Measurements from ENCODE around the gene PSMC2.

PSMC2 gene

GRCh38 chr7:103347507-103348267 lies at the start of gene PSMC2:
PSMC2 (plus strand) TSS chr7:103347643; CDS start chr7:103347712, 69 bp downstream.
- DNase-seq (ENCODE audit: low read depth in 2 of 2): peak; percentile 59 to 68

- no peak for DNase-seq (ENCODE audit: low read depth in 2 of 2)
Observed at GRCh38 chr7:103297837-103298179, 49.6 kb upstream of the PSMC2 start.

GRCh38 chr7:103299660-103300059 lies 47.8 kb upstream of the PSMC2 start:
- DNase-seq (ENCODE audit: low read depth in 2 of 2): no peak

GRCh38 chr7:103301441-103301840 lies 46.0 kb upstream of the PSMC2 start:
- no peak for DNase-seq (ENCODE audit: low read depth in 2 of 2)

- DNase-seq (ENCODE audit: low read depth in 2 of 2): no peak
Observed at GRCh38 chr7:103307503-103308231, 39.8 kb upstream of the PSMC2 start.

- DNase-seq (ENCODE audit: low read depth in 2 of 2): no peak
Observed at GRCh38 chr7:103314852-103315251, 32.6 kb upstream of the PSMC2 start.

GRCh38 chr7:103316380-103316941 lies 31.0 kb upstream of the PSMC2 start:
- no peak for DNase-seq (ENCODE audit: low read depth in 2 of 2)

GRCh38 chr7:103317009-103317408 lies 30.4 kb upstream of the PSMC2 start:
- no peak for DNase-seq (ENCODE audit: low read depth in 2 of 2)

GRCh38 chr7:103325744-103326143 lies 21.7 kb upstream of the PSMC2 start:
- DNase-seq (ENCODE audit: low read depth in 2 of 2): no peak

- no peak for DNase-seq (ENCODE audit: low read depth in 2 of 2)
Observed at GRCh38 chr7:103336761-103337160, 10.7 kb upstream of the PSMC2 start.

- no peak for DNase-seq (ENCODE audit: low read depth in 2 of 2)
Observed at GRCh38 chr7:103338864-103339263, 8.6 kb upstream of the PSMC2 start.

GRCh38 chr7:103341466-103341865 lies 6.0 kb upstream of the PSMC2 start:
- no peak for DNase-seq (ENCODE audit: low read depth in 2 of 2)

- DNase-seq (ENCODE audit: low read depth in 2 of 2): no peak
Observed at GRCh38 chr7:103343332-103343731, 4.1 kb upstream of the PSMC2 start.

GRCh38 chr7:103343758-103344452 lies 3.5 kb upstream of the PSMC2 start:
- DNase-seq (ENCODE audit: low read depth in 2 of 2): no peak

GRCh38 chr7:103344453-103345149 lies 2.8 kb upstream of the PSMC2 start, which contains the start of gene DNAJC2:
DNAJC2 (minus strand) TSS chr7:103344767; CDS start chr7:103344622, 145 bp downstream.
- DNase-seq (ENCODE audit: low read depth in 2 of 2): peak; percentile 63 to 64

- no peak for DNase-seq (ENCODE audit: low read depth in 2 of 2)
Observed at GRCh38 chr7:103346396-103346795, 1.0 kb upstream of the PSMC2 start.

GRCh38 chr7:103348452-103348851 lies 1.0 kb downstream of the PSMC2 start:
- no peak for DNase-seq (ENCODE audit: low read depth in 2 of 2)

- DNase-seq (ENCODE audit: low read depth in 2 of 2): no peak
Observed at GRCh38 chr7:103348959-103349358, 1.5 kb downstream of the PSMC2 start.

- no peak for DNase-seq (ENCODE audit: low read depth in 2 of 2)
Observed at GRCh38 chr7:103349805-103350204, 2.4 kb downstream of the PSMC2 start.

- DNase-seq (ENCODE audit: low read depth in 2 of 2): no peak
Observed at GRCh38 chr7:103369432-103369831, 22.0 kb downstream of the PSMC2 start.

GRCh38 chr7:103373866-103374643 lies 26.6 kb downstream of the PSMC2 start:
- DNase-seq (ENCODE audit: low read depth in 2 of 2): no peak

Data from stimulated activated CD4-positive, alpha-beta T cell treated with anti-CD3 and anti-CD28 coated beads, Interleukin-1b, Interleukin-23, amount 100 ng/mL, for 1 hour (primary cell).